ENCODE data around the gene RAB27A. TPM values are rescaled to one million over a fixed set of nuclear protein-coding genes. Genes with fewer than 3 reads are reported as not detected.

The RAB27A gene
- total RNA-seq, 2 experiments from 2014 or later = 122 to 125 TPM

GRCh38 chr15:55260562-55261131, 29.0 kb downstream of the RAB27A start:
- peaks cover 57% of the 10 kb centered on the region for H3K36me3 Mint-ChIP-seq (ENCODE audit: low read depth)
- DNase-seq = no peak
- H3K4me1 Mint-ChIP-seq (ENCODE audit: low read depth) = peaks cover 50% of the 10 kb centered on the region
- peak overlapping the region; percentile 50 for H3K27ac Mint-ChIP-seq
- intact Hi-C loops (cut with micrococcal nuclease) = no loop called here
- H3K27me3 Mint-ChIP-seq = no peaks in the 10 kb centered on the region
- CTCF ChIA-PET = interaction anchor here (1.5 kb wide), 1 partner anchor 9 kb away, joined by 3 read pairs; no protein-coding TSS in a partner anchor
- no peak for ATAC-seq
- H3K4me3 Mint-ChIP-seq = no peak overlapping the region
- POLR2A ChIA-PET = interaction anchor here (1.0 kb wide), 1 partner anchor 17 kb away, joined by 4 read pairs; no protein-coding TSS in a partner anchor
- TF ChIP-seq, protein P1, sequence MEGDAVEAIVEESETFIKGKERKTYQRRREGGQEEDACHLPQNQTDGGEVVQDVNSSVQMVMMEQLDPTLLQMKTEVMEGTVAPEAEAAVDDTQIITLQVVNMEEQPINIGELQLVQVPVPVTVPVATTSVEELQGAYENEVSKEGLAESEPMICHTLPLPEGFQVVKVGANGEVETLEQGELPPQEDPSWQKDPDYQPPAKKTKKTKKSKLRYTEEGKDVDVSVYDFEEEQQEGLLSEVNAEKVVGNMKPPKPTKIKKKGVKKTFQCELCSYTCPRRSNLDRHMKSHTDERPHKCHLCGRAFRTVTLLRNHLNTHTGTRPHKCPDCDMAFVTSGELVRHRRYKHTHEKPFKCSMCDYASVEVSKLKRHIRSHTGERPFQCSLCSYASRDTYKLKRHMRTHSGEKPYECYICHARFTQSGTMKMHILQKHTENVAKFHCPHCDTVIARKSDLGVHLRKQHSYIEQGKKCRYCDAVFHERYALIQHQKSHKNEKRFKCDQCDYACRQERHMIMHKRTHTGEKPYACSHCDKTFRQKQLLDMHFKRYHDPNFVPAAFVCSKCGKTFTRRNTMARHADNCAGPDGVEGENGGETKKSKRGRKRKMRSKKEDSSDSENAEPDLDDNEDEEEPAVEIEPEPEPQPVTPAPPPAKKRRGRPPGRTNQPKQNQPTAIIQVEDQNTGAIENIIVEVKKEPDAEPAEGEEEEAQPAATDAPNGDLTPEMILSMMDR (IDR thresholded peaks at IDR 0.05) = no peak
- peaks cover 2% of the 10 kb centered on the region for H3K9me3 Mint-ChIP-seq

DNA sequence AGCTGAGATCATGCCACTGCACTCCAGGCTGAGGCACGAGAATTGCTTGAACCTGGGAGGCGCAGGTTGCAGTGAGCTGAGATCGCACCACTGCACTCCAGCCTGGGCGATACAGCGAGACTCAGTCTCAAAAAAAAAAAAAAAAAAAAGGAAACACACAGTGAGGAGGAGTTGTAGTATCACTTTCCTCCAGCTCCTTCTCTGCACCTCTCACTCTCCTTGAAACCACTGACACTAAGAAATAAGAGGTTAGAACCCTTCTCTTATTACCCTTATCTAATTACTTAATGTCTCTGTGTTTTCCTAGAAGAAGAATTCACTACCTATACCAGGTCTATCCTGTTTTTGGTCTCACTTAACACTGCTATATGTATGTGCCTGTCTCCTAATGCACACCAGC, 31.7 kb downstream of the RAB27A start:
- ChIA-PET CTCF (interaction anchor here (0.9 to 1.3 kb wide), 2 partner anchors 9 to 17 kb away, joined by 3 read pairs; no protein-coding TSS in a partner anchor), POLR2A (interaction anchor here (1.4 to 1.5 kb wide), 2 partner anchors 9 to 13 kb away, joined by 4 to 5 read pairs; no protein-coding TSS in a partner anchor)
- TF ChIP-seq, protein P1 (IDR thresholded peaks at IDR 0.05) = no peak
- DNase-seq (no peak), ATAC-seq (peak; percentile 45)
- H3K27me3 Mint-ChIP-seq = no peaks in the 10 kb centered on the region
- peaks cover 60% of the 10 kb centered on the region for H3K36me3 Mint-ChIP-seq (ENCODE audit: low read depth)
- intact Hi-C loops (cut with micrococcal nuclease) = no loop called here
- H3K4me3 Mint-ChIP-seq = no peak overlapping the region
- peaks cover 2% of the 10 kb centered on the region for H3K9me3 Mint-ChIP-seq
- peak overlapping the region; percentile 89 for H3K27ac Mint-ChIP-seq
- H3K4me1 Mint-ChIP-seq (ENCODE audit: low read depth) = peaks cover 61% of the 10 kb centered on the region

DNA sequence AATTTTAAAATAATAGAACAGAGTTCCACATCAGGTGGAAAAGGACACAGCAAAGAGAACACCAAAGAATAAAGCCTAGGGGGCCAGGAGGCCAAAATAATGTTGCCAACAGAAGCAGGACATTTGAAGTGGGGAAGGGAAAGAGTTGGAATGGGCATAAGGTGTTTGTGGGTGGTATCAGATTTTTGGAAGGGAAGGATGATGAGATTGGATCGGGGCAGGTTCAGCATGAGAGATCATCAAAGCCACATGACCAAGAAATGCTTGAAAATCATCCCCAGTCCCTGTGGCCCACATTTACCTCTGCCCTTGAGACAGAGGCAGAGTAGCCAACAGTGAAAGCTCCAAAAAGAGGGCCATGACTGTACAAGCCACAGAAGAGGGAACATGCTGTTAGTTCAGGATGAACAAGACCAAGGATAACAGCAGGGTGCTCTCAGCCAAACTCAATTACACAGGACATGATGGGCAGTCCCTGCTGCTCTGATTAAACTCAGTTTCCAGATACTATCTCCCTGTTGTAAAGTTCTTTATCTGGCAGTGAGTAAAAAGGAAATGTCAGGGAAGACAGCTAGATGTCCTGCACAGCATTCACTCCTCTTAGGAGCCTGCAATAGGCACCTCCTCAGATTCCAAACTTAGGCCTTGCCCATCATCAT, 32.5 kb downstream of the RAB27A start:
- ChIA-PET POLR2A (interaction anchor here (0.8 to 1.7 kb wide), 6 partner anchors 10 to 25 kb away, joined by 3 to 6 read pairs (median 4); no protein-coding TSS in a partner anchor), CTCF (interaction anchor here (0.5 to 1.3 kb wide), 5 partner anchors 10 to 60 kb away, joined by 3 read pairs; partner anchors contain the start of gene RSL24D1)

DNA sequence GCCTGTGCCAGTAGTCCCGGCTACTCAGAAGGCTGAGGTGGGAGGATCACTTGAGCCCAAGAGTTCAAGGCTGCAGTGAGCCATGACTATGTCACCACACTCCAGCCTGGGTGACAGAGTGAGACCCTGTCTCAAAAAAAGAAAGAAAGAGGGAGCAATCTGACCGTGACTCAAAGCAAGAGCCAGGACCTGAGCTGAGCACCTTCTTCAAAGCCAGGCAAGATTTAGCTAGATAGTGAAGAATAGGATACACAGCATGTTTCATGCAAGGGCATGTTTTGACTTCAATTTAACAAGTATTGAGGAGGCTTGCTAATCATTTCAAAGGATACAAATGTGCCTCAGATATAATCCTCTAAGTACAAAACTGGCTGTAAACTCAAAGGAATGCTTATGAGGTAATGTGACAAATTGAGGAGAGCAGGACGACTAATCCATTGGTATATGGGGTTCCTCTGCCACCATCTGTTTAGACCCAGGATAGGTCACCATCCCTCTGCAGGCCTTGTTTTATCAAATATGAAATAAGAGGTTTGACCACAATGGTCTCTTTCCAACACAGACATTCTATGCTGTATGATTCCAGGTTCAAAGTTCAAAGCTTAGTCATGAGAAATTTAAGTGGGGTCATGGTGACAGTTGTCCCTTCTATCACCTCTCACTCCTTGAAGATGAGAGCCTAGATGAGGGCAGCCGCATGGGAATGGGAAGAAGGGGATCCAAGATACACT, 33.2 kb downstream of the RAB27A start:
- Mint-ChIP-seq H3K27me3 (no peaks in the 10 kb centered on the region), H3K4me1 (ENCODE audit: low read depth) (peaks cover 72% of the 10 kb centered on the region), H3K27ac (peak overlapping the region; percentile 89), H3K4me3 (peak overlapping the region; percentile 72), H3K9me3 (peaks cover 2% of the 10 kb centered on the region), H3K36me3 (ENCODE audit: low read depth) (peaks cover 66% of the 10 kb centered on the region)
- peak; percentile 37 for DNase-seq
- intact Hi-C loops (cut with micrococcal nuclease) = no loop called here
- POLR2A ChIA-PET = interaction anchor here (0.8 to 1.9 kb wide), 9 partner anchors 8 to 26 kb away, joined by 3 to 12 read pairs (median 4); no protein-coding TSS in a partner anchor
- peak; percentile 41 for ATAC-seq
- CTCF ChIA-PET = interaction anchor here (0.5 to 1.8 kb wide), 5 partner anchors 11 to 60 kb away, joined by 3 to 11 read pairs (median 3); partner anchors contain the start of gene RSL24D1
- TF ChIP-seq, protein P1 (IDR thresholded peaks at IDR 0.05) = no peak

More for the DNA sequence above, 32.5 kb downstream of the RAB27A start:
- H3K27me3 Mint-ChIP-seq = no peaks in the 10 kb centered on the region
- intact Hi-C loops (cut with micrococcal nuclease) = no loop called here
- peak overlapping the region; percentile 89 for H3K27ac Mint-ChIP-seq
- DNase-seq (no peak), ATAC-seq (no peak)
- H3K36me3 Mint-ChIP-seq (ENCODE audit: low read depth) = peaks cover 60% of the 10 kb centered on the region
- TF ChIP-seq, protein P1 (IDR thresholded peaks at IDR 0.05) = no peak
- peaks cover 65% of the 10 kb centered on the region for H3K4me1 Mint-ChIP-seq (ENCODE audit: low read depth)
- peaks cover 2% of the 10 kb centered on the region for H3K9me3 Mint-ChIP-seq
- H3K4me3 Mint-ChIP-seq = no peak overlapping the region
